Inflammatory macrophage (primary cell): ENCODE data around the gene FBXO10.
A peak's percentile ranks its signal among the peaks of the same experiment; 100 is the strongest.
"Not testable (repeated sequence)": the region's sequence is repeated elsewhere in the genome, so short reads cannot be mapped to it uniquely, and the experiment has no call there.

ENCODE experiments used
- DNase-seq, 2 donors: peaks; one replicate each; pipeline ENCODE4 v3.0.0-alpha.2; 2020 to 2022
- total RNA-seq, 18 experiments: gene quantifications; one replicate each; lab custom pipeline; 2026; ENCODE audit warnings: mixed read lengths in 6 of 18, inconsistent platforms in 2 of 18; lab: John Stamatoyannopoulos, UW

The FBXO10 gene, protein sequence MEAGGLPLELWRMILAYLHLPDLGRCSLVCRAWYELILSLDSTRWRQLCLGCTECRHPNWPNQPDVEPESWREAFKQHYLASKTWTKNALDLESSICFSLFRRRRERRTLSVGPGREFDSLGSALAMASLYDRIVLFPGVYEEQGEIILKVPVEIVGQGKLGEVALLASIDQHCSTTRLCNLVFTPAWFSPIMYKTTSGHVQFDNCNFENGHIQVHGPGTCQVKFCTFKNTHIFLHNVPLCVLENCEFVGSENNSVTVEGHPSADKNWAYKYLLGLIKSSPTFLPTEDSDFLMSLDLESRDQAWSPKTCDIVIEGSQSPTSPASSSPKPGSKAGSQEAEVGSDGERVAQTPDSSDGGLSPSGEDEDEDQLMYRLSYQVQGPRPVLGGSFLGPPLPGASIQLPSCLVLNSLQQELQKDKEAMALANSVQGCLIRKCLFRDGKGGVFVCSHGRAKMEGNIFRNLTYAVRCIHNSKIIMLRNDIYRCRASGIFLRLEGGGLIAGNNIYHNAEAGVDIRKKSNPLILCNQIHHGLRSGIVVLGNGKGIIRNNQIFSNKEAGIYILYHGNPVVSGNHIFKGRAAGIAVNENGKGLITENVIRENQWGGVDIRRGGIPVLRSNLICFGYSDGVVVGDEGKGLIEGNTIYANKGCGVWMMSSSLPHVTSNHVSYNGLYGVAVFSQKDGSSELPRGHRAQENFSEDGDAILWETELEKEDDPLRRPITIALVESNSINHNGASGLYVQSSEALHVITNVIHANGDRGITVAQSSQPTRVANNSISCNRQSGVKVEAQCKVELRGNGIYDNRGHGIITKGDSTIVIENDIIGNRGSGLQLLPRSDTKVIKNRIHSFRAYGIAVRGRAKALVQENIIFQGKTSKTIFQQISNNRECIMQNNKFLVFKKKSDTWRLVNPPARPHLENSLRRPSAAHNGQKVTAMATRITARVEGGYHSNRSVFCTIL
- total RNA-seq = 0.39 to 4.5 (median 2.0) reads per million in 18 experiments

DNA sequence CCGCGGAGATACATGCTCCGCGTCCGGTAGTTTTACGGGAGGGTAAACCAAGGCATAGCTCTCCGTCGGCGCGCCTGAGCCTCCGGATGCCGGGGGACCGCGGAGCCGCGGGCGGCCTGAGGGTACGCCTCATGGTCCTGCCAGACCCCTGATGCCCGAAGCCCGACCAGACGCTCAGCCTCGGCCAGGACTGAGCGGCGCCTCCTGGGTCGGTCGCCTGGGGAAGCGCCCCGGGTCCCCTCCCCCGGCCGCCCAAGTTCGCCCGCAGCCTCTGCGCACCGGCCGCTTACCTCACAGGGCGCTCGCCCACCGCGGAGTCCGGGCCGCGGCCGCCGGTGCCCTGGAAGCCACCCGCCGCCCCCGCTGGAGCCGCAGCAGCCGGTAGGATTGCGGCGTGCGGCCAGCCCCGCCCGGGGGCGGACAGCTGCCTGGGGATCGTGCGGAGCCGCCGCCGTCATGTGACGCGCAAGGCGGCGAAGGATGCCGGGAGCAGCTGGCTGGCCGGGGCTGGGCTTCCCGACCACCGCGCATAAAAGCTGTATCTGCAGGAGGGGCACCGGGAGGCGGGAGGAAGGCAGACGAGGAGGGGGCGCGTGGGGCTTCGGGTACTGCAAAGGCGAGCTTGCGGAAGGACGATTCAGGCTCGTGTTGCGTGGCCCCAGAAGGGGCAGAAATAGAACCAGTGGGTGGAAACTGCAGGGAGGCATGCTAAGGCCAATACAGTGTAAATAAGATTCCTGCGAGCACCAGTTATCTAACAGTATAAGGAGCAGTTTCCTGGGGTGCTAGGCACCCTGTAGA is at the start of gene FBXO10:
TSS of gene FBXO10 (minus strand) at position 460 of the 801 bp plus-strand sequence. CDS start 34,612 bp downstream, outside the sequence.
- peak; percentile 58 to 82 for DNase-seq

DNA sequence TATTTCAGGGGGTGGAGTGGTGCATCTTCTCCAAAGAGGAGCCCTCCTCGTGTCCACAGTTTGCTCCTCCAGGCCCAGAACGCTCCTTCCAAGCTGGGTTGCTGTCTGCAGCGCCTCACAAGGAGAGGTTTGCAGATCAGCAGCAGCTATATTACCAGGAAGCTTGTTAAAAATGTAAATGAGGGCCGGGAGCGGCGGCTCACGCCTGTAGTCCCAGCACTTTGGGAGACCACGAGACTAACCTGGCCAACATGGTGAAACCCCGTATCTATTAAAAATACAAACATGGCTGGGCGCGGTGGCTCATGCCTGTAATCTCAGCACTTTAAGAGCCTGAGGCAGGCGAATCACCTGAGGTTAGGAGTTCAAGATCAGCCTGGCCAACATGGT is 49.6 kb upstream of the FBXO10 start:
- no peak for DNase-seq

- DNase-seq = no peak
Observed at GRCh38 chr9:37625036-37625757, 49.0 kb upstream of the FBXO10 start.

DNA sequence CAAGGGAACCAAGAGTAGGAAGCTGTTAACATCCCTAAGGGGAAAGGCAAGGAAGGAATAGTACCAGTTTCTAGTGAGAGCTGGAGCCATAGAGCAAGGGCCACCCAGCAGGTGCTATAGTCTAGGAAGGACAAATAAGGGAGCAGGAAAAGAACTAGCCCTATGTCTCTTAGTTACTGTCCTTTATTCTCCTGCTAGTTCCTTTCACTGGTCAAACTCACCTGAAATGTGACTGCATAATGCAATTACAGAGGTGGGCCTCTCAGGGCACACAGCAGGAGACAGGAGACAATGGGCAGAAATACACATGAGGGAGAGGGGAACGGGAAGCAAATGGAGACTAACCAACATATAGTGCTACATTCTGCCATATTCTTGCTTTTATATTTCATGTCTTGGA is 47.9 kb upstream of the FBXO10 start:
- DNase-seq = no peak

- no peak for DNase-seq
Observed at GRCh38 chr9:37623267-37623666, 47.1 kb upstream of the FBXO10 start.

- no peak for DNase-seq
Observed at GRCh38 chr9:37622462-37622861, 46.3 kb upstream of the FBXO10 start.

- no peak for DNase-seq
Observed at GRCh38 chr9:37621273-37622121, 45.3 kb upstream of the FBXO10 start.

GRCh38 chr9:37620396-37620795 is 44.2 kb upstream of the FBXO10 start:
- no peak for DNase-seq

DNA sequence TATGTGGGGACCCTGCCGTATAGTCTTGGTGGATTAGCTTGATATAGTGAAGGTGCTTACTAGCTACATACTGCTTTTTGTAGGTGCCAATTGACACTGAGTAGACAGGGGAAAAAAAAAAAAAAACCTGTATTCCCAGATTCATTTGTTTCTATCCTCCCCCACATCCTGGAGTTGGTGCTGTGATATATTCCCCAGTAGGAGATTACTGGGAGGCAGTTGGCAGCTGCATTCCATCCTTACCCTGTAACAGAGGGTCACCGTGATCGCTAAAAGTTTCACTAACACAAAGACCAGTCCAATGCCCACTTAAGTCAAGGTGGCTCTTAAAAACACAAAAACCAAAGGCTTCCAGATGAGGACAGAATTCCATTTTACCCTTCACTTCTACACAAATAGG is 43.6 kb upstream of the FBXO10 start:
- no peak for DNase-seq

DNA sequence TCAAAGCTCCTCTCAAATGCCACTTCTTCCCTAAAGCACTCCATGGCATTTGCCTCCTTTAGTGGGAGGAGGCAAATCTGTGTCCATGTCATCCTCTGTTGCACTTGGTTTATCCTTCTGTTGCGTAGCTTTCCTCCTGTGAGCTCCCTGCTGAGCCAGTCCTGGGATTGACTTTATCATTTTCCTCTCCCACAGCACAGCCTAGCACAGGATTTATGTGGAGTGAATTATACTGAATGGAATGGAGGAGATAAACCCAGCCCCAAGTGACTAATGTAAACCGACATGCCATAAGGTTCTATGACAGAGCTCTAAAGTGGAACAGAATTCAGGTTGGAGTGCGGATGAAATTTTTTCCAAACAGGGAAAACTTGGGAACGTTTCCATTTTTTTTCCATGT is 42.6 kb upstream of the FBXO10 start:
- DNase-seq = no peak

DNA sequence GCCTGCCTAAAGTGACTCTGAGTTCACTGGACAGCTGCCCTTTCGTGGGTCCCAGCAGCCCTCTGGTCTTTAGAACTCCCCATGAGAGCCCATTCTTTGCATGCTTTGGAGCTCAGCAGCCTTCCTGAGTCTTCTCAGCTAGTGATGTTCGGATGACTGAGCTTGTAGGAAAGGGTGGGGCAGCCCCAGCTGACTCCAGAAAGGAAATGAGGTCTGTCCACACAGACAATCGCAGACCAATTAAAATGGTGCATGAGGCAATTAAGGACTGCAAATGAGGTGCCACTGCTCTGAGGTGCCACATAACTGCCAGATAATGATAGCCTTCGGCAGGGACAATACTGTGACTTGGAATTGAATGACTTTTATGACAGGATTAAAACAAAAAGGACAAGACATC is 41.7 kb upstream of the FBXO10 start:
- no peak for DNase-seq

GRCh38 chr9:37617161-37617560 is 41.0 kb upstream of the FBXO10 start:
- DNase-seq = no peak

DNA sequence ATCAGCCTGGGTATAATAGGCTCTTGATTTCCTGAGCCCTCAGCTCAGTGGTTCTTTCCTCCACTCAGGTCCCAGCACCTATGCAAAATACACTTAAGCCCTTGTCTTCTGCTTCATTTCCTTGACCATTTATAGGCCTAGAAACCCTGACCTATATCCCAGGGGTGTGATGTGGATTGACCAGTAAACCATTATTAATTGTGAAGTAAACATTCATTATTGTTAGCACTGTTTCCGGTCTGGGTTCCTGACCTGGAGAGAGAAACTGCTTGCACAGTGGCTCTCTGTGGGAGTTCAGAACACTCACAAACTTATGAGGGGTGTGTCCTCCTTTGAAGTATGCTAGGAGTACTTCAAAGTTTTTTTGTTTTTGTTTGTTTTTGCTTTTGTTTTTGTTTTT is 35.8 kb upstream of the FBXO10 start:
- no peak for DNase-seq

- DNase-seq = no peak
Observed at GRCh38 chr9:37611014-37611413, 34.8 kb upstream of the FBXO10 start.

DNA sequence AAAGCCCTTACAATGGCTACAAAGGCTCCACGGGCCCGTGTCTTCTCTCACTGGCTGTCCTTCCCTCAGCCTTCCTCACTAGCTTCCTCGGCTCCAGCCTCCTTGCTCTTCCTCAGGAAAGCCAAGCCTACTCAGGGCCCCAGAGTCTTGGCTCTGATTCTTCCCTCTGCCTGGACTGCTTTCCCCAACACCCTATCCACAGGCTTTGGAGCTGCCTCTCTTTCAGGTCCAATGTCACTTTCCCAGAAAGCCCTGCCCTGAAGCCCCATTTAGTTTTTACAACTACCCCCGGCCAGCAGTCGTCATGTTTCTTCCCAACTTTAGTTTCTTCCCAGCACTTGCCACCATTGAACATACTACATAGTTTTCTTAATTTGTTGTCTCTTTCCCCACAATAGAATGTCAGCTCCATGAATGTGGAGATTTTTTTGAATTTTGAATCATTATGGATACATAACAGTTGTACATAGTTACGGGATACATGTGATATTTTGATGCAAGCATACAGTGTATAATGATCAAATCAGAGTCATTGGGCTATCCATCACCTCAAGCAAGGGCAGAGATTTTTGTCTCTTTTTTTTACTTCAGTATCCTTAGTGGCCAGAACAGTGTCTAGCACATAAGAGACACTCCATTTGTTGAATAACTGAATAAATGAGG is 33.7 kb upstream of the FBXO10 start:
- DNase-seq = no peak

DNA sequence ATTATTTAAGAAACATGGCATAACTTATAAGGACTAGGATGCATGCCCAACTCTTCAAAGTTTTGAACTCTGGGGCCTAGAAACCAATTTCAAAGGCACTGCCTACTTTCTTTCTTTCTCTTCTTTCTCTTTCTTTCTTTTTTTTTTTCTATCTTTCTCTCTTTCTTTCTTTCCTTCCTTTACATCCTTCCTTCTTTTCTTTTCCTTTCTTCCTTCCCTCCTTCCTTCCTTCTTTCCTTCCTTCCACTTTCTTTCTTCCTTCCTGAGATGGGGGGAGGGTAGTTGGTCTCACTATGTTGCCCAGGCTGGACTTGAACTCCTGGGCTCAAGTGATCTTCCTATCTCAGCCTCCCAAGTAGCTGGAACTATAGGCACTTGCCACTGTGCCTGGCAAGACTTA is 32.1 kb upstream of the FBXO10 start:
- no peak for DNase-seq

- no peak for DNase-seq
Observed at GRCh38 chr9:37604296-37604695, 28.1 kb upstream of the FBXO10 start.

GRCh38 chr9:37602817-37603216 is 26.6 kb upstream of the FBXO10 start:
- no peak for DNase-seq

DNA sequence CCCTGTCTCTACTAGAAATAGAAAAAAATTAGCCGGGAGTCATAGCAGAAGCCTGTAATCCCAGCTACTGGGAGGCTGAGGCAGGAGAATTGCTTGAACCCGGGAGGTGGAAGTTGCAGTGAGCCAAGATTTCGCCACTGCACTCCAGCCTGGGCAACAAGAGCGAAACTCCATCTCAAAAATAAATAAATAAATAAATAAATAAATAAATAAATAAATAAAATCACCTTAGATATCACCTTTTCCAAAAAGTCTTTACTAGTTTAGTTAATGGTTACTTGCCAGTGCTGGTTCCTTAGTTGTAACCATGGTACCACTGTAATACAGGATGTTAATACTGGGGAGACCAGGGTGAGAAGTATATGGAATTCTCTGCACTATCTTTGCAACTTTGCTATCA is 25.9 kb upstream of the FBXO10 start:
- not testable (repeated sequence) for DNase-seq

- no peak for DNase-seq
Observed at GRCh38 chr9:37596504-37596903, 20.3 kb upstream of the FBXO10 start.
